HG03103 (cell line): ENCODE measurements around the gene PSMG1.

Source experiments
- ATAC-seq: cut with Tn5 transposase; IDR thresholded peaks from one replicate; pipeline ENCODE4 v1.9.1; 2021; ENCODE audit warnings: low read depth; ENCODE audit not compliant: unreplicated experiment

The PSMG1 gene

GRCh38 chr21:39125752-39126485 is 57.3 kb downstream of the PSMG1 start:
- no peak for ATAC-seq
